OCI-LY1 (cell line): ENCODE measurements around the gene GNAS.

Source experiments
- EZH2 ChIP-seq: fragments of 200-600 bp; sonication (generic), shearing (Covaris generic); IDR thresholded peaks from 2 replicates; pipeline ENCODE4 v1.8.0; 2017; ENCODE audit warnings: borderline replicate concordance, mixed run types, mild to moderate bottlenecking, antibody characterized with exemption, low read length, moderate library complexity, mixed read lengths
- TF ChIP-seq, protein P1 (sequence below): fragments of 200-600 bp; sonication (generic), shearing (Covaris generic); IDR thresholded peaks from 2 replicates; pipeline ENCODE4 v1.5.1; 2017; ENCODE audit warnings: mild to moderate bottlenecking, antibody characterized with exemption, low read length, moderate library complexity, mixed read lengths

DNA sequence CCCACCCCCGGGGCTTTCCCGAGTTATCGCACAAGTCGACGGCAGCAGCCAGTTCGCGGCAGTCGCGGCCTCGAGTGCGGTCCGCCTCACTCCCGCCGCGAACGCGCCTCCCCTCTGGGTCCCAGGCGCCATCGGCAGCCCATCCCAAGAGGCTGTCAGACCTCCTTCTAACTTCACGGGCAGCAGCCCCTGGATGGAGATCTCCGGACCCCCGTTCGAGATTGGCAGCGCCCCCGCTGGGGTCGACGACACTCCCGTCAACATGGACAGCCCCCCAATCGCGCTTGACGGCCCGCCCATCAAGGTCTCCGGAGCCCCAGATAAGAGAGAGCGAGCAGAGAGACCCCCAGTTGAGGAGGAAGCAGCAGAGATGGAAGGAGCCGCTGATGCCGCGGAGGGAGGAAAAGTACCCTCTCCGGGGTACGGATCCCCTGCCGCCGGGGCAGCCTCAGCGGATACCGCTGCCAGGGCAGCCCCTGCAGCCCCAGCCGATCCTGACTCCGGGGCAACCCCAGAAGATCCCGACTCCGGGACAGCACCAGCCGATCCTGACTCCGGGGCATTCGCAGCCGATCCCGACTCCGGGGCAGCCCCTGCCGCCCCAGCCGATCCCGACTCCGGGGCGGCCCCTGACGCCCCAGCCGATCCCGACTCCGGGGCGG is 1.6 kb downstream of the GNAS start:
- TF ChIP-seq, protein P1, sequence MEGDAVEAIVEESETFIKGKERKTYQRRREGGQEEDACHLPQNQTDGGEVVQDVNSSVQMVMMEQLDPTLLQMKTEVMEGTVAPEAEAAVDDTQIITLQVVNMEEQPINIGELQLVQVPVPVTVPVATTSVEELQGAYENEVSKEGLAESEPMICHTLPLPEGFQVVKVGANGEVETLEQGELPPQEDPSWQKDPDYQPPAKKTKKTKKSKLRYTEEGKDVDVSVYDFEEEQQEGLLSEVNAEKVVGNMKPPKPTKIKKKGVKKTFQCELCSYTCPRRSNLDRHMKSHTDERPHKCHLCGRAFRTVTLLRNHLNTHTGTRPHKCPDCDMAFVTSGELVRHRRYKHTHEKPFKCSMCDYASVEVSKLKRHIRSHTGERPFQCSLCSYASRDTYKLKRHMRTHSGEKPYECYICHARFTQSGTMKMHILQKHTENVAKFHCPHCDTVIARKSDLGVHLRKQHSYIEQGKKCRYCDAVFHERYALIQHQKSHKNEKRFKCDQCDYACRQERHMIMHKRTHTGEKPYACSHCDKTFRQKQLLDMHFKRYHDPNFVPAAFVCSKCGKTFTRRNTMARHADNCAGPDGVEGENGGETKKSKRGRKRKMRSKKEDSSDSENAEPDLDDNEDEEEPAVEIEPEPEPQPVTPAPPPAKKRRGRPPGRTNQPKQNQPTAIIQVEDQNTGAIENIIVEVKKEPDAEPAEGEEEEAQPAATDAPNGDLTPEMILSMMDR: no peak
- no peak for TF ChIP-seq EZH2
